GM19240 (cell line): ENCODE data around the gene A1BG.
A peak's percentile ranks its signal among the peaks of the same experiment; 100 is the strongest.
"Not testable (repeated sequence)": the region's sequence is repeated elsewhere in the genome, so short reads cannot be mapped to it uniquely, and the experiment has no call there.

Experiments used
- DNase-seq: peaks from one replicate; pipeline ENCODE4 v3.0.0; 2011; ENCODE audit warnings: low spot score; ENCODE audit not compliant: insufficient read length

Gene A1BG

DNA sequence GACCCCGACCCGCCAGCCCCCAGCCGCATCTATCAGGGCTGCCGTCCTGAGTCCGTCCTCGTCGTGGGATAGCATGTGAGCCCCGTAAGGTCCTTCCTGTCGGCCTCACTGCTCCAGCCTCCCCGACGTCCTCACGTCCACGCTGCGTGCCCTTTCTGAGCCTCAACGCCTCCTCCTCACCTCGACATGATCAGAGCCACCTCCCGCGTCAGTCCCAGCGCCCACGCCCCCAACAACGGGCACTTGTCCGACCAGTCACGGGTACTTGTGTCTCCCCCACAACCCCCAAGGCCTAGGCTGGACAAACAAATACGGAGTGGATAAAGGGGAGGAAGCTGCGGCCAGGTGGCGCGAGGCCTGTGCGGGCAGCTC, 8.6 kb upstream of the A1BG start:
- peak; percentile 75 for DNase-seq

DNA sequence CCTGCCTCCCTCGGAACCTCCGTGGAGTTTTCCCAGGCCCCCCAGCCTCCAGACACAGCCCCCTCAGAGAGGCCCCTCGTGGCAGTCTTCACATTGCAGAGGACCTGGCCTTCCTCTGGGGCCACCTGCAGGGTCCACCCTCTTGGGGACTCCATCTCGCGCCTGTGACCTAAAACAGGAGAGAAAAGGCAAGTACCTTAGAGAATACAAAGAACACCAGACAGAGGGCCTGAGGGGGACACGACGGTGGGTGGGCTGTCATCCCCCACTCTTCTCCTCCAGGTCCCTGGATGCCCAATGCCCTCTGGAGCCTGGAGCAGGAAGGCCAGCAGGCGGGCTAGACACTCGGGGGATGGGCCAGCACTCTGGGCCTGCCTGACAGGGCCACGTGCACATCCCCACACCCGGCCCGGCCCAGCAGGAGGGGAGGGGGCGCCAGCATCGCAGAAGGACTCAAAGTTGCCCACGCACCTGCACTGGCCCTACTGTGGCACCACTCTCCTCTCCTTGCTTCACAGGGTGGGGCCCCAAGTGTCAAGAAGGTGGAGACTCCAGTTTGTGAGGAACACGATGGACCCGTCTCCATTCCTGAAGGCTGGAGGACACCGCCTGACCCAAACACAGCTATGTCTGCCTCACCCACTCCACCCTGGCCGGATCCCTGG, 4.3 kb upstream of the A1BG start:
- no peak for DNase-seq

DNA sequence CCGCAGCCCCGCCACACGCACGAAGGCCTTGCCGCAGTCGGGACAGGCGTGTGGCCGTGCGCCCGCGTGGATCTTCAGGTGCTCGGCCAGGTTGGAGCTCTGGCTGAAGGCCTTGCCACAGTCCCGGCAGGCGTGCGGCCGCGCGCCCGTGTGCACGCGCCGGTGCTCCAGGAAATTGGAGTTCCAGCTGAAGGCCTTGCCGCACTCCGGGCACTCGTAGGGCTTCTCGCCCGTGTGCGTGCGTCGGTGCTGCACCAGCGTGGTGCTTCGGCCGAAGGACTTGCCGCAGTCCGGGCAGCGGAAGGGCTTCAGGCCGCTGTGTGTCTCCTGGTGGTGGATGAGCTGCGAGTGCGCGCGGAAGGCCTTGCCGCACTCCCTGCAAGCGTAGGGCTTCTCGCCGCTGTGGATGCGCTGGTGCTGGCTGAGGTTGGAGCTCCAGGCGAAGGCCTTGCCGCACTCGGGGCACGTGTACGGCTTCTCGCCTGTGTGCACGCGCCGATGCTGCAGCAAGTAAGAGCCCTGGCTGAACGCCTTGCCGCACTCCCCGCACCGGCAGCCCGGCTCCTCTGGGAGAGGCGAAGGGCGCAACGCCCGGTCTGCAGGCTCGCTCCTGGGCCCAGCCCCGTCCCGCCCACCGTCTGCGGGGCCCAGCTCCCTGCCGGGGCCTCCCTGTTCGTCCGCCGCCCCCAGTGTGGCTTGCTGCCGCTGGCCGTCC, 3.6 kb upstream of the A1BG start:
- no peak for DNase-seq

DNA sequence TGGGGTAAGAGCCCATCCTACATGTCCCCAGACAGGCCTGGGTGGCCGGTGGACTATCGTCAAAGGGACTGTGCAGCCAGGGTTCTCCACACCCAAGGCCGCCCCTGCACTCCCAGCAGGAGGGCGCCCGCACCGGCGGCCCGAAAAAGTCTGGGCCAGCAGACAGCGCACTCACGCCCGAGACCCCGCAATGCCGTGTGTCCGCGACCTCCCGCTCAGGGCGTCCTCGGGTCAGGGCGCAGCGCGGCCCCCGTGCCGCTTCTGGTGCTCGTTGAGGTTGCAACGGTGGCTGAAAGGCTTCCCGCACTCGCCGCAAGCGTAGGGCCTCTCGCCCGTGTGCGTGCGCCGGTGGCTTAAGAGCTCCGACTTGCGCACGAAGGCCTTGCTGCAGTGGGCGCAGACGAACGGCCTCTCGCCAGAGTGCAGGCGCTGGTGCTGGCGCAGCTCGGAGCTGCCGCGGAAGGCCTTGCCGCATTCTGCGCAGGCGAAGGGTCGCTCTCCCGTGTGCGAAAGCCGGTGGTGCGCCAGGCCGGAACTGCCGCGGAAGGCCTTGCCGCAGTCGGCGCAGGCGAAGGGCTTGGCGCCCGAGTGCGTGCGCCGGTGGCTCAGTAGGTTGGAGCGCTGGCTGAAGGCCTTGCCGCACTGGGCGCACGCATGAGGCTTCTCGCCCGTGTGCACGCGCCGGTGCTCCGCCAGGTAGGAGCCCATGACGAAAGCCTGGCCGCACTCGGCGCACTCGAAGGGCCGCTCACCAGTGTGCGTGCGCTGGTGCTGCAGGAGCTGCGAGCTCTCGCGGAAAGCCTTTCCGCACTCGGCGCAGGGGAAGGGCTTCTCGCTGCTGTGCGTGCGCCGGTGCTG, 2.8 kb upstream of the A1BG start:
- DNase-seq, result no peak

DNA sequence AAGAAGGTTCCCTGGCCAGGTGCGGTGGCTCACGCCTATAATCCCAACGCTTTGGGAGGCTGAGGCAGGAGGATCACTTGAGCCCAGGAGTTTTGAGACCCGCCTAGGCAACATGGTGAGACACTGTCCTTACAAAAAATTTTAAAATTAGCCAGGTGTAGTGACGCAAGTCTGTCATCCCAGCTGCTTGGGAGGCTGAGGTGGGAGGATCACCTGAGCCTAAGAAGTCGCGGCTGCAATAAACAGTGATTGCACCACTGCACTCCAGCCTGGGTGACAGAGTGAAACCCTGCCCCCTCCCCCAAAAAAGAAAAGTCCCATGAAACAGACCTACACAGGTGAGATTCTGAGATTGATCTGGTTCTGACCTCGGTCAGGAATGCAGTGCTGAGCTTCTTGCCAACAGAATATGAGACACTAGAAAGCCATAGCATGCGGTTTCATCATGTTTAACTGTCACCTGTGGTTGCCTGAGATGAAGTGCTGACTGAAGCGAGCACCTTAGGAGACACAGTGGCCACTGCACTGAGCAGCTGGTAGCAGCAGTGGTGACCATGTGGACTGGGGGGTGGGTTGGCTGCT, 2.0 kb upstream of the A1BG start:
- DNase-seq, result no peak

DNA sequence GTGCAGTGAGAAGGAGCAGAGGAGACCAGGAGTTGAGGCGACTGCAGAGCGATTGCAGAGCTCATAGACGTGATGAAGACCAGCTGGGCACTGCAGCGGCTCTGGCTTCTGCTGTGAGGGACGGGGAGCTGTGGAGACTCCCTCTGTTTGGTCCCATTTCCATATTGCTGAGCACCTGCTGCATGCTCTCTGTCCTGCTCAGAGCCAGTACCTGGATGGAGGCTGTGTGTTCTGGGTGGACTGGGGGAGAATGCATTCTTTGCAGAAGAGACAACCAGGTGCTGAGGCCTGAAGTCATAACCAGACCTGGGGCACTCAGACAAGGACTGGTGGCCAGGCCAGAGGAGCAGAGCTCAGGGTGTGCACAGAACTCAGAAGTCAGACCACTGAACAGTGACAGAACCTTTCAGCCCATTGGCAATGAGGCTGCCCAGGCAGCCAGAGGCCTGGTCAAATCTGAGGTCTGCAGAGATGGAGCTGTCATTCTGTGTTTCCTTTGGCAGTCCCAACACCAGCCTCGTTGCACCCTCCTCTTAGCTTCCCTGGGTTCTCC, 1.3 kb upstream of the A1BG start:
- no peak for DNase-seq

DNA sequence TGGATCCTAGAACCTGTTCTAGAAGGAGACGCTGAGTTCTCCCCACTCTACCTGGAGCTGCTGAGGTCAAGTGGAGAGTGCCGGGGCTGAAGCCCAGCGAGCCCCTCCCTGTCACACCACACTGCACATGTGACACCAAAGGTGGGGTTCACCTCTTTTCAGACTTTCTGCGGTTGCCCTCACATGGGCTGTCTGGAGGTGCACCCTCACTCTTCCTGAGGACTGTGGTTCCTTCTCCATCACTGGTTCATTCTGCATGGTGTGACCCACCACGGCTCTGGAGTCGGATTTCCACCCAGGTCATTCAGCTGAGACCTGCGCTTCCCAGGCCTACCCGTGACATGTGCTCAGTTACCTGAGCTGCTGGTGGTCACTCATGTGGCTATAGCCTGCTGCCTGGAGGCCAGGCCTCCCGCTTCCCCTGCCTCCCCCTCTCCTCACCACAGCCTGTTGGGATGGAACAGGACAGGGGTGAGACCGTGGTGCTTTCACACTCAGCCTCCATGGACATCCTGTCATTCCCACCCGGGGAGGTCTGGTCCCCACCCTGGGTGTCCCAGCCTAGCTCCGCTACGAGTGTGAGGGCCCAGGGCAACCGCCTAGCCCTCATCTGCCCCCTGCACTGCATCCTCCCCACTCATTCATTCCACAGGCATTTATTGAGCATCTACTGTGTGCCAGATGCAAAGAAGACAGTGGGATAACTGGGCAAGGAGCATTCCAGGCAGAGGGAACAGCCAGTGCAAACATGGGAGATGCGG, 605 bp upstream of the A1BG start:
- no peak for DNase-seq

DNA sequence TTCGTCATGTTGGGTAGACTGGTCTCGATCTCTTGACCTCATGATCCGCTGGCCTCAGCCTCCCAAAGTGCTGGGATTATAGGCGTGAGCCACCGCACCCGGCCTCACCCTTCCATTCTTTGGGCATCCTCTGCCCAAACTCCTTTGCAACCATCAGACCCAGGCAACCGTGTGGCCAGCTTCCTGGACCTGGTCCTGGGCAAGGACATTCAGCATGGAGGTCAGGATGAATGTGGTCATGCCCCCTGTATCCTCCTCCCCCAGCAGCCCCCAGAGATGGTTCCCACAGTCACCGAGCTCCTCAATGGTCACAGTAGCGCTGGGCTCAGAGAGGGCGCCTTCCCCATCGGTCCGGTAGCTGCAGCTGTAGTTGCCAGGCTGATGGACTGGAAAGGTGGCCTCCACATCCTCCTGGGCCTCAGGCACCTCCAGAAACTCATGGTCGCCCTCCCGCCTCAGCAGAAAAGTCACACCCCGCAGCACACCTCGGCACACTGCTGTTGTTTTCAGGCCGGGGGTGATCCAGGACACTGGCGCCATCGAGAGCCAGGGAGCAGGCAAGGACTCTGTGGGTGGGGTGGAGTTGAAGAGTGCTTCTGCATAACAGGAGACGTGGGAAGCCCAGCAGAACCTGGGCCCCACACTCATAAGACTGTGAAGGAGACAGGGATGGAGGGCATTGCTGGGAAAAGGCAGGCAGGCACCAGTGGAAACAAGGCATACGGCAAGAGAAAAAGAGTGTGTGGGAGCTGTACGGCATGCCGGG, 1.1 kb downstream of the A1BG start:
- DNase-seq, result no peak

DNA sequence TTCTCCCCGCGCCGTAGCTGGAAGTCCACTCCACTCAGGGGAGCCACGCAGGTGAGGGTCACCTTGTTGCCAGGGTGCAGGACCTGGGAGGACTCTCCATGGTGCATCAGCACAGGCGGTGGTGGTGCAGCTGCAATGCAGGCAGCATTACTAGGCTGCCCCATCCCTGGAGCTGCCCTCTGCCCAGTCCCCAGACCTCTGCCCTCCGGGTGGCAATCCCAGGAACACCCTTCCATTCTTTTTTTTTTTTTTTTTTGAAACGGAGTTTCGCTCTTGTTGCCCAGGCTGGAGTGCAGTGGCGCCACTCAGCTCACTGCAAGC, 1.8 kb downstream of the A1BG start:
- no peak for DNase-seq

DNA sequence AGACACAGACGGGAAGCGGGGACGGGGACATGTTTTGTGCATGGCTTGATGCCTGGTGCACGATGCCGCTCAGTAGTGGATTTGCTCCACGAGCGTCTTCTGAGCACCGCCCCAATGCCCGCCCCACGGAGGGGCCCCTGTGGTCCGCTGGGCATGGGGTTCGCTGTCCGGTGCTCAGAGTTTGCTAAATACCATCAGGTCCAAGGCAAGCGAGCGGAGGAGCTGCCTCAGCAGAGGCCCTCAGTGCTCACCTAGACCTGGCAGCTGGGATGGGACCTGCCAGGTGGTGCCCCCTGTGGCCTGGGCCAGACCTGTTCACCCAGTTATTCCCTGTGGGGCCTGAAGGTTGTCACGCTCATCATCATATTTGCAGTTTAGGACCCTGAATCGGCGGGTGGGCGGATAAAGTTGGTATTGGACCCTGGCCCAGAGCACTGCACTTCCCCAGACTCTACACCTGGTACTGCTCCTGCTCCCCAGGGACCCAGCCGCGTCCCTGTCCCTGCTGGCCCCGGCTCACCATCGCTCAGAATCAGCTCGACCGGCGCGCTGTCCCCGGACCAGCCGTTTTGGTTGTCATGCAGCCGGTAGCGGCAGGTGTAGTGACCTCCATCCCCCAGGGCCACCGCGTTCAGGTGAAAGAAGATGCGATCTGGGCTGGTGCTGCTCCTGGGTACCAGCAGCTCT, 2.3 kb downstream of the A1BG start:
- DNase-seq, result no peak

DNA sequence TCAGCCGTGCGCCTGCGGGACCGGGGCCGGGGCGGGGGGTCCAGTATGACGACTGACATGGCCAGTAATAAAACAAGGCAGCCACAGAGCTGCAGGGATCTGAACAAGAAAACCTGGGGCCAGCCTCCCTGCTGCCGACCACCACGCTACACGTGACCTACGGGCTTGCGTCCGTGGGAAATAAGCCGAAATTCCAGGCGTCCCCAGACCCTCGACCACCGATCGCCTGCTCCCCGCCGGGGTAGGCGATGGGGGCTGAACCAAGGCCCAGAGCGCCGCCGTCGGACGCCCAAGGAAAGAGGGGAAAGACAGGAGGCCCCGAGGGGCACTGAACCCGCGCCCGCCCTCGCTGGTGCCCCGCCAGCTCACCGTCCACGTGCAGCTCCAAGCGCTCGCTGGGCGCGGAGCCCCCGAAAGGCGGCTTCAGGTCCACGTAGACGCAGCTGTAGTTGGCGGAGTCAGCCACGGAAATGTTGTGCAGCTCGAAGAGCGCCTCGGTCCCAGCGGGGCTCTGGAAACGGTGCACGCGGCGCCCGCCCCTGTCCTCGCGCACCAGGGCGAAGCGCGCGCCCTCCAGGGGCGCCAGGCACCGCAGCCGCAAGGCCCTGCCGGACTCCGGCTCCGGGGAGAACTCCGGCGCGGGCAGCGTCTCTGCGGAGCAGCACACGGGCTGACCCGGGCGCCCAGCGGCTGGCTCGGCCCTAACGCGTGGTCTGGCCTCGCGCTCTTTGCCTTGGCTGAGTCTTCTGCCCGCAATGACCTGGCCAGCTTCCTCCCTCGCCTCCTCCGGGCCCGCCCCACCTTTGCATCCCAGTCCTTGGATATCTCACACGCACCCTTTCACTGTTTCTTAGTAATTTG, 3.1 kb downstream of the A1BG start:
- DNase-seq, result no peak

DNA sequence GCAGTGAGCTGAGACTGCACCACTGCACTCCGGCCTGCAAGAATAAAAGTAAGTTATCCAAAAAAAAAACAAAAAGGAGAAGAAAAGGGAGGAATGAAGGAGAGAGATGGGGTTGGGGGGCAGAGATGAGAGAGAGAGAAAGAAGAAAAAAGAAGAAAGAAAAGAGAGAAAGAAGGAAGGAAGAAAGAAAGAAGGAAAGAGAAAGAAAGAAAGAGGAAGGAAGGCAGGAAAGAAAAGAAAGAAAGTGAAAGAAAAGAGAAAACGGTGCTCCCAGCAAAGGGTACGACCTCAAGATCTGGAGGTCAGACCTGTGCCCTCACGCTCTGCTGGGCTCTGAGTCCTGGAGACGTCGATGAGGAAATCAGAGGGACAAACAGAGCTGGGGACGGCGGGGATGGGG, 3.7 kb downstream of the A1BG start:
- no peak for DNase-seq

DNA sequence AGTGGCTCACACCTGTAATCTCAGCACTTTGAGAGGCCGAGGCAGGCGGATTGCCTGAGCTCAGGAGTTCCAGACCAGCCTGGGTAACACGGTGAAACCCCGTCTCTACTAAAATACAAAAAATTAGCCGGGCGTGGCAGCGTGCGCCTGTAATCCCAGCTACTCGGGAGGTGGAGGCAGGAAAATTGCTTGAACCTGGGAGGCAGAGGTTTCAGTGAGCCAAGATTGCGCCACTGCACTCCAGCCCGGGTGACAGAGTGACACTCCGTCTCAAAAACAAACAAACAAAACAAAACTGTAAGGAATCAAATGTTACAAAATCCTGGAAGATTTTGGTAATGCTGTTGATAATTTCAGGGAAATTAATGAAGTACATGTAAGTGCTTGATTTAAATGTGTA, 5.2 kb downstream of the A1BG start:
- not testable (repeated sequence) for DNase-seq

DNA sequence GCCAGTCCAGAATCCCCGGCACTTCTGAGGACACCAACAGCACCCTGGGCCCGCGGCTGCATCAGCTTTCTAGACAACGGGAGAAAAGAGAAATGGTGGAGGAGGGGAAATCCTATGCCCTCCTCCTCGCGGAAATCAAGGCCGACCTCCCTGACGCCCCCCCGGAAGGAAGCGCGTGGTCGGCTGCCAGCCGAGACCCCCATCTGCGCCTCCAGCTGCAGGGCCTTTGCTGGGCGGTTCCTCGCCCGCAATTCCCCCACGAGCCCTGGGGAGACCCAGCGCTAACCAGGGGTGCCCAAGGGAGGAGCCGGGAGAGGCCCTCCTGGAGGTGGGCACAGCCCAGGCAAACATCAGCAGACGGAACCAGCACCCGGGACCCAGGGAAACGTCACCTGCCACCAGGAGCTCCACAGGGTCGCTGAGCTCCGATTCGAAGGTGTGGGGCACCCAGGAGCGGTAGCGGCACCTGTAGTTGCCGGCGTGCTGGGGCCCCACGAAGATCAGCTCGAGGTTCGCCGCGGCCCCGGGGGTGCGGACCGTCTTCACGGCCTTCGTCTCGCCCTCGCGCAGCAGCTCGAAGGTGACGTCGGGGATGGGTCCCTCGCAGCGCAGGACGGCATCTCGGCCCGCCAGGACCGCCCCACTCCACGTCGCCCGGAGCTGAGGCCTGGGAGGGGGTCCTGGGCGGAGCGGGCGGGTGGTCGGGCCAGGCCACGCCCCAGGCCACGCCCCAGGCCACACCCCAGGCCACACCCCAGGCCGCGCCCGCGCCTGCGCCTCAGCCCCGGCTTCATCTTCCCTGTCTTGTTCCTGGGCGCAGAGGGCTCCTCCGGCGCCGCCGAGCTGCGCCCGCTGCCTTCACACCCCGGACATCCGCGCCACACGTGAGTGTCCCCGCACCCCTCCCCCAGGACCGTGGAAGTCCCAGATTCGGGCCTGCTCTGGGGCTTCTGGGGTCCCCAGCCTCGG, 6.0 kb downstream of the A1BG start:
- DNase-seq, result peak; percentile 93

DNA sequence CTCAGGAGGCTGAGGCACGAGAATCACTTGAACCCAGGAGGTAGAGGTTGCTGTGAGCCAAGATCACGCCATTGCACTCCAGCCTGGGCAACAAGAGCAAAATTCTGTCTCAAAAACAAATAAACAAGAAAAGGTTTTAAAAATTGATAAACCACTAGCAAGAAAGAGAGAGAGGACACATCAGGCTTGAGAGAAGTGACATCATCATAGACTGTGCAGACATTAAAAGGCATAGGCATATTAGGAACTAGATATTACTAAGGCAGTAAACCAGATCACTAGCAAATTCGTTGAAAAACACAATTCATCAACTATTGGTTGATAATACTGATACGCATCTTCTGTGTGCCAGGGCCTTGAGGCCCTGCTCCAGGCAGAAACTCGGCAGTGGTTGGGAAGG, 7.7 kb downstream of the A1BG start:
- DNase-seq, result no peak

DNA sequence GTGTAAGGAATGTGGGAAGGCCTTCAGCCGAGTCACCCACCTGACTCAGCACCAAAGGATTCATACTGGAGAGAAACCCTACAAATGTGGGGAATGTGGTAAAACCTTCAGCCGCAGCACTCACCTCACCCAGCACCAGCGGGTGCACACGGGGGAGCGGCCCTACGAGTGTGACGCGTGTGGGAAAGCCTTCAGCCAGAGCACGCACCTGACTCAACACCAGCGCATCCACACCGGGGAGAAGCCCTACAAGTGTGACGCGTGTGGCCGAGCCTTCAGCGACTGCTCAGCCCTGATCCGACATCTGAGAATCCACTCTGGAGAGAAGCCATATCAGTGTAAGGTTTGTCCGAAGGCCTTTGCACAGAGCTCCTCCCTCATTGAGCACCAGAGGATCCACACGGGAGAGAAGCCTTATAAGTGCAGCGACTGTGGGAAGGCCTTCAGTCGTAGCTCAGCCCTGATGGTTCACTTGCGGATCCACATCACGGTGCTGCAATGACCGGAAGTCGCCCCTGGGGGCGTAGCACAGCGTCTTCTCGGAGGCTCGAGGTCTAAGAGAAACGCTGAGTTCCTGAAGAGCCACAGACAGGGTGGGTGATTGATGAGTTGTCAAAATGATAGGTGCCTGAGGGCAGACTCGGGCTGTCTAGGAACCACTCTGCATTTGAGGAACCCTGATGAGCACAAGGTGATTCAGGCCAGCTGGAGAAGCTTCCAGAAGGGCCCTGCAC, 14.3 kb downstream of the A1BG start:
- no peak for DNase-seq

DNA sequence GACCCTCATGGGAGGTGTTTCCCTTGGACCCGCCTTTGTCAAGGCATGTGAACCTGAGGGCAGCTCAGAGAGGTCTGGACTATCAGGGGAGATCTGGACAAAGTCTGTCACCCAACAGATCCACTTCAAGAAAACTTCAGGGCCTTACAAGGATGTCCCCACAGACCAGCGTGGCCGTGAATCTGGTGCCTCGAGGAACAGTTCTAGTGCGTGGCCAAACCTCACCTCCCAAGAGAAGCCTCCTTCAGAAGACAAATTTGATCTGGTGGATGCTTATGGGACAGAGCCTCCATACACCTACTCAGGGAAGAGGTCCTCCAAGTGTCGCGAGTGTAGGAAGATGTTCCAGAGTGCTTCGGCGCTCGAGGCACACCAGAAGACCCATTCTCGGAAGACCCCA, 15.0 kb downstream of the A1BG start:
- no peak for DNase-seq
